Activated T-helper 17 cell treated with anti-CD3 and anti-CD28 coated beads, Interleukin-2, amount 50 U/mL, for 72 hours (primary cell): ENCODE results near the gene ACY1. TPM values are rescaled to one million over a fixed set of nuclear protein-coding genes. Genes with fewer than 3 reads are reported as not detected.
A peak's percentile ranks its signal among the peaks of the same experiment; 100 is the strongest.

Experiments used
- ATAC-seq: fragments of 150-1000 bp; cut with Tn5 transposase; replicated peaks from 2 replicates; pipeline ENCODE4 v1.10.0; 2021; ENCODE audit warnings: mild to moderate bottlenecking, moderate library complexity
- H3K27ac Mint-ChIP-seq: one replicate; pipeline ENCODE4 v1.8.0; 2022; ENCODE audit warnings: mixed read lengths
- H3K27me3 Mint-ChIP-seq: one replicate; pipeline ENCODE4 v1.8.0; 2022; ENCODE audit warnings: mixed read lengths
- H3K36me3 Mint-ChIP-seq: one replicate; pipeline ENCODE4 v1.8.0; 2022; ENCODE audit warnings: low read depth, mild to moderate bottlenecking, mixed read lengths
- H3K4me1 Mint-ChIP-seq: one replicate; pipeline ENCODE4 v1.8.0; 2022; ENCODE audit warnings: mixed read lengths
- H3K4me3 Mint-ChIP-seq: one replicate; pipeline ENCODE4 v1.8.0; 2022; ENCODE audit warnings: mild to moderate bottlenecking, mixed read lengths
- H3K9me3 Mint-ChIP-seq: one replicate; pipeline ENCODE4 v1.8.0; 2022; ENCODE audit warnings: mixed read lengths
- total RNA-seq, 2 donors: library from RNA; stranded (reverse); gene quantifications; one replicate each; pipeline ENCODE4 v1.2.3, GENCODE V29; 2022

ACY1 gene
- total RNA-seq, 2 donors from 2014 or later = 39.5 to 49.9 TPM

DNA sequence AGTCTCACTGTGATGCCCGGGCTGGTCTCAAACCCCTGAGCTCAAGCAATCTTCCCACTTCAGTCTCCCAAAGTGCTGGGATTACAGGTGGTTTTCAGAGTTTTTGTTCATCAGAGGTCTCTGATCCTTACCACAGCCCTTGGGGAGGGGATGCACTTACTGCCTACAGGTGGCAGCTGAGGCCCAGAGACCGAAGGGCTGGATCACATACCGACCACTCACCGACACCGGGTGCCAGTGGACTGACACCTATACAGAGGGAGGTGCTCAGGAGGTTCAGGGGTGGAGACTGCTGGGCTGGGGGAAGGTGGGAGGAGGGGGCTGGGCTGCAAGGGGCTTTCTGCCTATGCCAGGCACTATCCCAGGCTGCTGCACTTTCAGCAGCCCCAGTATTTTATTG, 53.5 kb downstream of the ACY1 start:
- Mint-ChIP-seq H3K36me3 (no peaks in the 10 kb centered on the region), H3K27me3 (no peaks in the 10 kb centered on the region), H3K27ac (peak overlapping the region; percentile 36), H3K9me3 (no peaks in the 10 kb centered on the region), H3K4me3 (no peak overlapping the region), H3K4me1 (no peaks in the 10 kb centered on the region)
- peak; percentile 32 for ATAC-seq

GRCh38 chr3:52037291-52037690, 54.0 kb downstream of the ACY1 start:
- ATAC-seq = no peak
- H3K9me3 Mint-ChIP-seq = no peaks in the 10 kb centered on the region
- H3K4me1 Mint-ChIP-seq = no peaks in the 10 kb centered on the region

GRCh38 chr3:52038227-52038626, 54.9 kb downstream of the ACY1 start:
- Mint-ChIP-seq H3K27me3 (no peaks in the 10 kb centered on the region), H3K36me3 (no peaks in the 10 kb centered on the region), H3K27ac (no peak overlapping the region), H3K9me3 (no peaks in the 10 kb centered on the region), H3K4me3 (no peak overlapping the region), H3K4me1 (no peaks in the 10 kb centered on the region)
- no peak for ATAC-seq

More at GRCh38 chr3:52037291-52037690, 54.0 kb downstream of the ACY1 start:
- Mint-ChIP-seq H3K27ac (peak overlapping the region; percentile 36), H3K36me3 (no peaks in the 10 kb centered on the region), H3K27me3 (no peaks in the 10 kb centered on the region), H3K4me3 (no peak overlapping the region)

Other genes starting within 250 kb of the ACY1 start
- not detected for gene IQCF6, start 204.3 kb upstream of the ACY1 start, total RNA-seq
- not detected for gene IQCF2, start 121.9 kb upstream of the ACY1 start, total RNA-seq
- not detected for gene IQCF5, start 107.9 kb upstream of the ACY1 start, total RNA-seq
- gene IQCF1, start 80.2 kb upstream of the ACY1 start, total RNA-seq = under 1 TPM in 1 of 2 donors, not detected in 1; 0.66 TPM
- gene RRP9, start 41.6 kb upstream of the ACY1 start, total RNA-seq = 10 to 100 TPM; 21.5 to 53.0 TPM
- gene PARP3, start 41.2 kb upstream of the ACY1 start, total RNA-seq = 10 to 100 TPM; 10.4 to 13.4 TPM
- gene GPR62, start 28.2 kb upstream of the ACY1 start, total RNA-seq = not detected
- gene PCBP4, start 16.1 kb upstream of the ACY1 start, total RNA-seq = 10 to 100 TPM; 16.4 to 18.5 TPM
- gene ABHD14B, start 9.5 kb upstream of the ACY1 start, total RNA-seq = 10 to 100 TPM; 34.4 to 42.0 TPM
- 10 to 100 TPM; 10.5 to 11.1 TPM for gene ABHD14A, start 8.5 kb upstream of the ACY1 start, total RNA-seq
- gene RPL29, start 12.4 kb downstream of the ACY1 start, total RNA-seq = 1,000 to 10,000 TPM; 1,433 to 1,498 TPM
- 10 to 100 TPM; 19.3 to 25.1 TPM for gene DUSP7, start 73.0 kb downstream of the ACY1 start, total RNA-seq
- 10 to 100 TPM; 19.5 to 28.1 TPM for gene POC1A, start 170.9 kb downstream of the ACY1 start, total RNA-seq
- gene ALAS1, start 214.6 kb downstream of the ACY1 start, total RNA-seq = 10 to 100 TPM; 66.1 to 72.7 TPM
- gene TLR9, start 242.1 kb downstream of the ACY1 start, total RNA-seq = under 1 TPM; 0.30 to 0.93 TPM